Nucleus accumbens (tissue), 56 donors: Measurements from ENCODE around the gene NUDT21.
"Not testable (repeated sequence)": the region's sequence is repeated elsewhere in the genome, so short reads cannot be mapped to it uniquely, and the experiment has no call there.

ENCODE experiments used
- DNase-seq, 56 donors: peaks; one replicate each; lab custom pipeline; 2025; lab: John Stamatoyannopoulos, UW

The NUDT21 gene

DNA sequence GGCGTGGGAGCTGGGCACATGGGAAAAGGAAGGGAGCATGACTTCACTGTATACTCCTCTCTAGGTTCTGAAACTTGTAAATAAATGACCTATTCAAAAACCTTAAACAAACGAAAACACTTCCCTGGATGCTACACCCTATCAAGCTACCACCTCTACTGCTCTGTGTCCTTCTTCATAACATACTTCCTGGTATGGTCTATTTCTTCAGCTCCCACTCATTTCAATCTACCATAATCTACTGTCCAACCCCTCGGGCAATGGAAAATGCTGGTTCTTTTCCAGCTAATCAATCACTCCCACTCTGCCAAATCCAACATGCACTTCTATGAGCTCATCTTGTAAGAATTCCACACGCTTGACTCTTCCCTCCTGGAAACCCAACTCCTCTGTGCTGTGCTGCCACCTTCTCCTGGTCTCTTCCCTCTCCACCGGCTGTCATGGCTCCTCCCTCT lies 68.2 kb downstream of the NUDT21 start:
- DNase-seq: no peak

DNA sequence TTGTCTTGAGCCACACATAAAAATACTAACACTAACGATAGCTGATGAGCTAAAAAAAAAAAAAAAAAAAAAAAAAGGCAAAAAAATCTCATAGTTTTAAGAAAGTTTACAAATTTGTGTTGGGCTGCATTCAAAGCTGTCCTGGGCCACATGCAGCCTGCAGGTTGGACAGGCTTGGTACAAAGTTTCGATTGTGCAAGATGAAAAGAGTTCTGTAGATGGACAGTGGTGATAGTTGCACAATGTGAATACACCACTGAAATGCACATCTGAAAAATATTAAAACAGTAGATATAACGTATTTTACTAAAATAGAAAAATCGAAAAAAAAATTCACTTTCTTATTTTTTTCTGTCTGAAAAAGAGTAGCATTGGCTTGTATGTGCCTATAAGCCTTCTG lies 68.7 kb downstream of the NUDT21 start:
- DNase-seq: no peak

GRCh38 chr16:56380778-56381485 lies 70.2 kb downstream of the NUDT21 start:
- DNase-seq: not testable (repeated sequence)
